Thoracic aorta (tissue), 2 donors: ENCODE results near the gene HMX2. TPM values are rescaled to one million over a fixed set of nuclear protein-coding genes. Genes with fewer than 3 reads are reported as not detected.

Experiments
- ATAC-seq: fragments of 150-250 bp; one replicate; pipeline ENCODE4 v1.8.0; 2017; ENCODE audit warnings: low read depth; ENCODE audit not compliant: insufficient number of reproducible peaks, low FRiP score
- DNase-seq: peaks from one replicate; pipeline ENCODE4 v3.0.0-alpha.2; 2020; ENCODE audit warnings: low spot score
- H3K27ac ChIP-seq, 2 donors: fragments of 200-600 bp; sonication (generic); 1 replicate in 1 of 2; 2 replicates in 1 of 2; pipeline ENCODE4 v1.5.1; 2016; ENCODE audit warnings: mild to moderate bottlenecking in 2 of 2, moderate library complexity in 2 of 2
- H3K27me3 ChIP-seq: fragments of 200-600 bp; sonication (generic); replicated peaks from 2 replicates; pipeline ENCODE4 v1.6.0; 2016; ENCODE audit warnings: mild to moderate bottlenecking; ENCODE audit not compliant: insufficient read depth
- H3K36me3 ChIP-seq: fragments of 200-600 bp; sonication (generic); one replicate; pipeline ENCODE4 v1.5.1; 2016
- H3K4me1 ChIP-seq, 2 donors: fragments of 200-600 bp; sonication (generic); 1 replicate in 1 of 2; 2 replicates in 1 of 2; pipeline versions ENCODE4 v1.5.1 to v1.6.0; 2016; ENCODE audit warnings: low read depth in 2 of 2, mild to moderate bottlenecking in 1 of 2; ENCODE audit not compliant: control insufficient read depth in 1 of 2
- H3K4me3 ChIP-seq: fragments of 200-600 bp; sonication (generic); 2 replicates; pipeline ENCODE4 v1.5.1; 2016; ENCODE audit warnings: mild to moderate bottlenecking
- H3K9me3 ChIP-seq: fragments of 200-600 bp; sonication (generic); 2 replicates; pipeline ENCODE4 v1.5.1; 2016
- total RNA-seq, 2 donors: library from RNA; depleted of rRNA; stranded (reverse); fragments of >200 nt; gene quantifications; one replicate each; pipeline versions ENCODE4 v1.1.0 to v1.2.3, GENCODE V29; 2016
- TF ChIP-seq, protein P1 (sequence below): fragments of 200-600 bp; sonication (generic); IDR thresholded peaks from one replicate; pipeline ENCODE4 v1.5.1; 2019; ENCODE audit warnings: antibody characterized with exemption

Gene HMX2
- total RNA-seq, 2 donors from 2014 or later, result not detected

DNA sequence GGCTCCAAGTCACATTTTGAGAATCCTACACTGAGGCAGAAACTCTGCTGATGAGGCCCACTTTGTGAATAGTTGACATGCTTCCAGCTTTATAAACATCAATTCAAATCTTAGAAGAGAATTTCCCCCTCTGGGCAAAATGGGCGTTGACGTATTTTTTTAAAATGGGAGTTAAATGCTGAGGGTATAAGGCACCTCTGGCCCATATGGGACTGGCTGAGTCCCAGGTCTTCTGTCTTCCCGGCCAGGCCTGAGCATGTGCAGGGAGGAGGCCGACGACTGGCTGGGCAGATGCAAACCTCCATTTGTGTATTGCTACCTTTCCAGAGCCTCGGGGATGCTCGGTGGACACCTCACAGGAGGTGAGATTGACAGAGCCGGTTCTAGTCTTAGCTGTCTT lies 44.0 kb downstream of the HMX2 start:
- no peak for DNase-seq
- Histone ChIP-seq H3K27me3 (no peaks in the 10 kb centered on the region), H3K4me1 (no peaks in the 10 kb centered on the region), H3K27ac (no peak overlapping the region), H3K36me3 (no peaks in the 10 kb centered on the region), H3K4me3 (no peak overlapping the region), H3K9me3 (no peaks in the 10 kb centered on the region)
- ATAC-seq, result no peak
- TF ChIP-seq, protein P1, sequence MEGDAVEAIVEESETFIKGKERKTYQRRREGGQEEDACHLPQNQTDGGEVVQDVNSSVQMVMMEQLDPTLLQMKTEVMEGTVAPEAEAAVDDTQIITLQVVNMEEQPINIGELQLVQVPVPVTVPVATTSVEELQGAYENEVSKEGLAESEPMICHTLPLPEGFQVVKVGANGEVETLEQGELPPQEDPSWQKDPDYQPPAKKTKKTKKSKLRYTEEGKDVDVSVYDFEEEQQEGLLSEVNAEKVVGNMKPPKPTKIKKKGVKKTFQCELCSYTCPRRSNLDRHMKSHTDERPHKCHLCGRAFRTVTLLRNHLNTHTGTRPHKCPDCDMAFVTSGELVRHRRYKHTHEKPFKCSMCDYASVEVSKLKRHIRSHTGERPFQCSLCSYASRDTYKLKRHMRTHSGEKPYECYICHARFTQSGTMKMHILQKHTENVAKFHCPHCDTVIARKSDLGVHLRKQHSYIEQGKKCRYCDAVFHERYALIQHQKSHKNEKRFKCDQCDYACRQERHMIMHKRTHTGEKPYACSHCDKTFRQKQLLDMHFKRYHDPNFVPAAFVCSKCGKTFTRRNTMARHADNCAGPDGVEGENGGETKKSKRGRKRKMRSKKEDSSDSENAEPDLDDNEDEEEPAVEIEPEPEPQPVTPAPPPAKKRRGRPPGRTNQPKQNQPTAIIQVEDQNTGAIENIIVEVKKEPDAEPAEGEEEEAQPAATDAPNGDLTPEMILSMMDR, result no peak

DNA sequence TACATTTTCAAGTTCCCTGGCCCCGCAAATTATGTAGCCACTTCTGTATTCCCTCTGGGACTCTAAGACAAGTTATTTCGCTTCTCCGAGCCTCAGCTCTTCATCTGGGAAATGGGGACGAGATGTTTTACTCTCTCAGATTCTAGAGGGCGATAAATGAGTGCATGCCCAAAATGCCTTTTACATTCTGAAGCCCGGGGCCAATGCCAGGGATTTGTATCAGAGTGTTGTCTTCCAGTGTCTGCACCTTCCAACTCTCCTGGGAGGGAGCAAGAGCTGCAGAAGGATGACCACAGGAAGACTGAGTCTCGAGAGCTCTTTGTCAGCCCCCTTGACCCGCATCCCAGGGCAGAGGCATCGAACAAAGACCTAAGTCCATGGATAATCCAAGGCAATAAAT lies 46.1 kb downstream of the HMX2 start:
- H3K36me3 ChIP-seq, result no peaks in the 10 kb centered on the region
- H3K9me3 ChIP-seq, result no peaks in the 10 kb centered on the region
- H3K4me3 ChIP-seq, result no peak overlapping the region
- DNase-seq (no peak), ATAC-seq (no peak)
- no peak overlapping the region for H3K27ac ChIP-seq
- H3K4me1 ChIP-seq, result no peaks in the 10 kb centered on the region
- TF ChIP-seq, protein P1, result no peak
- no peaks in the 10 kb centered on the region for H3K27me3 ChIP-seq

Other genes with a start within 250 kb of the HMX2 start
- gene FAM24A, start 237.5 kb upstream of the HMX2 start, total RNA-seq, result not detected
- 10 to 100 TPM in 1 of 2 donors, 1 to 10 TPM in 1; 3.0 to 51.0 TPM for gene C10orf88, start 193.9 kb upstream of the HMX2 start, total RNA-seq
- 1 to 10 TPM in 1 of 2 donors, under 1 TPM in 1; 0.95 to 1.1 TPM for gene PSTK, start 167.7 kb upstream of the HMX2 start, total RNA-seq
- gene IKZF5, start 139.3 kb upstream of the HMX2 start, total RNA-seq, result 10 to 100 TPM in 1 of 2 donors, 1 to 10 TPM in 1; 8.5 to 14.5 TPM
- gene ACADSB, start 139.1 kb upstream of the HMX2 start, total RNA-seq, result 10 to 100 TPM; 11.8 to 14.7 TPM
- not detected for gene HMX3, start 12.2 kb upstream of the HMX2 start, total RNA-seq
- gene BUB3, start 6.3 kb downstream of the HMX2 start, total RNA-seq, result 10 to 100 TPM; 64.2 to 77.9 TPM